ENCODE data around the gene AMZ2.
"Not testable (repeated sequence)": the region's sequence is repeated elsewhere in the genome, so short reads cannot be mapped to it uniquely, and the experiment has no call there.

Gene AMZ2

DNA sequence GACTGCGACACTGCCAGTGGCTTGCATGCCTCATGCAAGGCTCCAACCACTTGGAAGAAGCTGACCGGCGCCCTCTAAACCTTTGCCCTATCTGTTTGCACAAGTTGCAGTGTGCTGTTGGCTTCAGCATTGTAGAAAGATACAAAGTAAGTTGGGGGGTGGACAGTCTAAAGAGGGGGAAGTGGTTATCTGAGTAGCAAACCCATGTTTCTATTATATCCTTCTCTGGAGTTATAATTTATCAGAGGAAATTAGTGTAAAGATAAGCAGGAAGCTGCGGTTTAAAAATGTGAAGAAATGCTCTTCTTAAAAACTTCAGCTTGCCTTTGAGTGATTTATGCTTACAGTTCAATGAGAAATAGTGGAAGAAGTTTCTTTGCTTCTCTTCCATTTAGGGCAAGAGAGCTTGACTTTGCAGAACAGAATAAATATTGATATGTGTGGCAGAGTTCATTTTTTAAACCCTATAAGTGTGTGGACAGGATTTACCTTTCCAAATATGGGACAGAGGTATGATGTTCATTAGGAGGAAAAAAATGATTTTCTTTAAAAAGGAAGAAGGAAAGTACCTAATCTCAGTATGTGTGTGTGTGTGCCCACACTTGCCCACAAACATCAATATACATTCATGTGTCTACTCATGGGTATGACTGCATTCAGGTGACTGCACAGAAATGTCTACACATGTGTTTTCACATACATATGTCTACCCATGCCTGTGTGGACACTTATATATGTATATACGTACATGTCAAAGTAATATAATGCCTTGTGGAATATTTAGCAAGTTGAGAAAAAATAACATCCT is 8.1 kb downstream of the AMZ2 start:
- no peak for DNase-seq

DNA sequence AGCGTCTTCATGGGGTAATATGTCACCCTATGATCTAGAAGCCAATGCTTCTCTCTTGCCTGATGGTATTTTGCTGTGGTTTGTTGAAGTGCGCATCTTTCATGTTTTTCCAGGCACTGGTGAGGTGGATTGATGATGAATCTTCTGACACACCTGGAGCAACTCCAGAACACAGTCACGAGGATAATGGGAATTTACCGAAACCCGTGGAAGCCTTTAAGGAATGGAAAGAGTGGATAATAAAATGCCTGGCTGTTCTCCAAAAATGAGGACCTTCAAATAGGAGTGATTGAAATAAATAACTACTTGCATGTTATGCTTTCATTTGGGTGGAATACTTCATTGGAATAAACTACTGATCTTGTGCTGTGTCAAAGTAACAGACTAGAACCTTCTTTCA is 8.9 kb downstream of the AMZ2 start:
- DNase-seq: not testable (repeated sequence)

DNA sequence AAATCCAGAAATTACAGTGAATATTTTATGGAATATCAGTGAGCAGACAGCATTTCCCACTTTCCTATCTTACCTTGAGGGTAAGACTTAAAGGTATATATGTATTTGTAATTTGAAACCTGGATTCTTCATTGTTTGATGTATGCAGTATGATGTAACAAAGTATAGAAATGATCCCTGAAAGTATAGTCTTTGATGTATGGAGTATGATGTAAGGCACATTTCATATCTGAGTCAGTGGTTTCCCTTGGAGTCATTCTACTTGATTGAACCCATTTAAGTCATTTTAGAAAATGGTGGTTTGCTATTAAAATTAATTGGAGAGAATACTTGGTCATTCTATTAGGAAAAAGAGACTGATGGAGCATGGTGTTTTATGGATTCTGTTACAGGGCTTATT is 10.1 kb downstream of the AMZ2 start:
- no peak for DNase-seq

DNA sequence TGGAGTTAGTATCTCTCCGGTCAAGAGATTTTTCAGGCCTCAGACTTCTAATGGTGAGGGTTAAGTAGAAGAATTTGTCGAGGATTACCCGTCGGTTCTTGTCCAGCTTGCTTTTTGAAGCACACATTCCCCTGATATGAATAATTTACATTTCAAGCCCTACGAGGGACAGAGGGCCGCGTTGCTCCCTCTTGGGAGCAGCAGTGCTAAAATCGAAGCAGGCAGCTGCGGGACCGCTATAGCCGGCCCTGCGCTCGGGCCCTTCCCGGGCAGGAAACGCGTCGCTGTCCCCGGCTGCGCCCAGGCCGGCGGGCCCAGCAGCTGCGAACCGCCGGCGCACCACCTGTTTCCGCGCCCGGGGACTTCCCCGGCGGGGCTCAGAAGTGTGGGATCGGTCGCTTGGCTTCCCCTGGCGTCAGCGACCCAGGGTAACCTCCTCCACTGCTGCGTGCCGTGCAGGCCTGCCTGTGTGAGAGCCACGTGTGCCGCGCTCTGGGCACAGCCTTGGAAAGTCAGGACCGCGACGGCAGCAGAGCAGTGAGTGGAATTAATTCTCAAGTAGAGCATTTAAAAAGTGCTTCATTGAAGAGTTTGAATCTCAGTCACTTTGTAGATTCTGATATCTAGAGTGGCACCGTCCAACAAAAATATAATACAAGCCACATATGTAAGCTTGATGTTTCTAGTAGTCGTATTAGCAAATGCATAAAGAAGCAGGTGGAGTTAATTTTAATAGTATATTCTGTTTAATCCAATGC is 11.2 kb downstream of the AMZ2 start:
- DNase-seq: peak; percentile 71

DNA sequence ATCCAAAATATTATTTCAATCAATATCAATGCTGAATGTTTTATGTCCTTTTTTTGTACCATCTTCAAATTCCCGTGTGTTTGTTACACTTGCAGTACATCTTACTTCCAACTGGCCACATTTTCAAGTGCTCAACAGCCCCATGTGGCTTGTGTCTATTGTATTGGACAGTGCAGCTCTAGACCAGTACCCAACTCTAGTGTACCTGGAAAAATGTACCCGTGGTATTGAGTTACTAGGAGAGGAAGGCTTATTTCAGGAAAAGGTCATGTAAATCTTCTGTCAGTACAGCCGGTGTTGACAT is 11.8 kb downstream of the AMZ2 start:
- not testable (repeated sequence) for DNase-seq

DNA sequence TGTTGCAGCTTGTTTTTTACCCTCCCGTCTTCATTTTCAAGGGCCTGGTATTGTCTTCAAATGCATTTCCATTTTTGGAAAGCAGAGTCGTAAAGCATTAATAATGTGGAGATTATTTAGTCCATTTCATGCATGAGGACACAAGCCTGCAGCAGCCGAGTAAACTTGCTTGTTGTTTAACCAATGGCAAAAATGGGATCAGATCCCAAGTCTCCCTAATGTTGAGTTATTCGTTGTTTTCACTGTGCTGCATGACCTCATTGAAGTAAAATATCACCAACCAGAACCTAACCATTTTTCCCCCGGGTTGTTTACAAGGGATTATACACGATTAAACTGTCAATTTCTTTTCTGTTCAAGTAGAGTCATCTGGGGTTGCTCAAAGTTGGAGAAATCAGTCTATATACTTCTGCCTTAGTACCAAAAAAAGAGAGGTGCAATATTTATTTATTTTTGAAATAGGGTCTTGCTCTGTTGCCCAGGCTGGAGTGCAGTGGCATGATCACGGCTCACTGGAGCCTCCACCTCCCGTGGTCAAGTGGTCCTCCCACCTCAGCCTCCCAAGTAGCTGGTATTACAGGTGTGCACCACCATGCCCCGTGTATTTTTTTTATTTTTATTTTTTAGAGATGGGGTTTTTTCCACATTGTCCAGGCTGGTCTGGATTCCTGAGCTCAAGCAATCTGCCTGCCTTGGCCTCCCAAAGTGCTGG is 12.4 kb downstream of the AMZ2 start:
- DNase-seq: no peak

DNA sequence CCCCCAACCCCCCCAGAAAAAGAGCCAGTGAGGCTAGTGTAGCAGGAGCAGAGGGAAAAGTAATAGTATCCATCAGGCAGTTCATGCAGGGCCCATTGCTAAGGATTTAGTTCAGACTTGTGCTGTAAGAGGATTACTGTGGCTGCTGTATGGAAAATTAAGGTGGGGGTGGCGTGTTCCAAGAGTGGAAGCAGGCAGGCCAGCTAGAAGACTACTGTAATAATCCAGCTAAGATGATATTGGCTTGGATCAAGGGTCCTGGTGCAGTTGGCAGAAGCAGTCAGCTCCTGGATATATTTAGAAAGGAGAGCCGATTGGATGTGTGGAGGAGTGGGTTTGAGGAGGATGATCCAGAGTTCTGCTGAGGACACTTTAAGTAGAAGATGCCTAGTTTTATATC is 14.6 kb downstream of the AMZ2 start:
- DNase-seq: not testable (repeated sequence)

DNA sequence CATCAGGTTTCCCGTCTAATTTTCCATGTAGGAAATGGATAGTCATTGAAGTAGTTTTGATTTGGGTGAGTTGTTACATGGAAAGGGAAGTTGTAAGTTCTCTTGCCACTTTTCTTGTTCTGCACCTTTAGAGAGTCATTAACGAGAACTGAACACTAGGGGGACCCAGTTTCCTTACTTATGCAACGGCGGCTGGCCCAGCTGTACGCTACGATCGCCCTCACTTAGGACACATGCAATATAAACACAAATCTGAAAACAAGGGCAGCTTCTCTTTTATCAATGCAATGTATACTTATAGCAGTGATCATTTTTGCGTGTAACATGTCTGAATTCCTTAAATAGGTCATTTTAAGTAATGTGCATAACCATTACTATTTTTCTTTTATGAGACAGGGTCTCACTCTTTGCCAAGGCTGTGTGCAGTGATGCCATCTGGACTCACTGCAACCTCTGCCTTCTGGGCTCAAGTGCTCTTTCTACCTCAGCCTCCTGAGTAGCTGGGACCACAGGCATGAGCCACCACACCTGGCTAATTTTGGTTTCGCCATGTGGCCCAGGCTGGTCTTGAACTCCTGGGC is 15.3 kb downstream of the AMZ2 start:
- peak; percentile 46 for DNase-seq

DNA sequence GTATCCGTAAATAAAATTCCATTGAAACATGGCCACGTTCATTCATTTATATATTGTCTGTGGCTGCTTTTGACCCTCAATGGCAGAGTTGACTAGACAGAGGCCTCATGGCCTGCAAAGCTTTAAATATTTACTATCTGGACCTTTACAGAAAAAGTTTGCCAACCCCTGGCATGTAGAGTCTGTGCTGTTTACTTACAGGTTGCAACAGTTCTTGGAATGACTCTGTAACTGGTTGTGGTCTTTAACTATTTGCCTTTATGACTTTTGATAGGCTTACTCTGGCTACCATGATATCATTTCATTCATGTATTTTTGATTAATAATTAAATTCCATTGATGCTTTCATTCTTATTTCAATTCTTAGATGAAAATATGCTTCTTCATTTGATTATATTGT is 18.0 kb downstream of the AMZ2 start:
- not testable (repeated sequence) for DNase-seq

DNA sequence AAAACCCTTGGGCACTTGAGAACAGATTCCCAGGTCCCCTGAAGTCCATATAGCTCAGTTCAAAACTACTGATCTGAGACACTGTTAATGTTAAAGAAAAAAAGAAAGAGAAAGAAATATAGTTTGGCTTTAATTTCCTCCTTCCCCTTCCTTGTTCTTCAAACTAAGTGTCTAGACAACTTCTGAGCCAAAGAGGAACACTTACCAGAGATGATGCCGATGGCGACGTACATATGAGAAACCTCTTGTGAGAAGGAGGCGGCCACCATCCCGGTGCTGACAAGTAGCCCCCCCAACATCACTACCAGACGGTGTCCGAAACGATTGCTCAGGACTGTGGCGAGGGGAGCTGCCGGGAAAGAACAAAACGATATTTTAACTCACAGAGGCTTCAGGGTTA is 25.9 kb downstream of the AMZ2 start:
- DNase-seq: no peak

DNA sequence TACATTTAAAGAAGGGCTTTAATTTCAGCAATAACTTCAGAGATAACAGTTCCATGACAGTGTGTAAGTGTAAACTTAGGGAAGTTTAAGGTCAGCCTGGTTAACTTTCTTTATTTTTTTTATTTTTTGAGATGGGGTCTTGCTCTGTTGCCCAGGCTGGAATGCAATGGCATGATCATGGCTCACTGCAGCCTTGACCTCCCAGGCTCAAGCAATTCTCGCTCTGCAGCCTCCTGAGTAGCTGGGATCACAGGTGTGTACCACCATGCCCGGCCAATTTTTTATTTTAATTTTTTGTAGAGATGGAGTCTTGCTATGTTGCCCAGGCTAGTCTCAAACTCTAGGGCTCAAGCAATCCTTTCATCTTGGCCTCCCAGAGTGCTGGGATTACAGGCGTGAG is 28.5 kb downstream of the AMZ2 start:
- not testable (repeated sequence) for DNase-seq

DNA sequence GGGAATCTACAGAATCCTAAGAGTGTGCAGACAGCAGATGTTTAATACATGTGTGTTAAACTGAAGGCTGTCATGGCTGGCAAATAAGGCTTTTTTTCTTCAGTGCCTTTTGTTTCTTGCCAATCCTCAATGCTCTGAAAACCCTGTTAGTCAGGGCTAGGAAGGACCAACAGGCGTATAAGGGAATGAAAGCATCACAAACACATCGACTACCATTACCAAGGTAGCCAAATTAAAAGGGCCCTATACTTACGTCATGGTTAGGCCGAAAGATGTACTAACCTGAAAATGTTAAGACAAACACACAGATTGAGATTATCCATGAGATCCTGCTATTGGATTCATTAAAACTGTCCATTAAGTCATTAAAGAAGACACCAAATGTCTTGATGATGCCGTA is 30.0 kb downstream of the AMZ2 start:
- DNase-seq: no peak

DNA sequence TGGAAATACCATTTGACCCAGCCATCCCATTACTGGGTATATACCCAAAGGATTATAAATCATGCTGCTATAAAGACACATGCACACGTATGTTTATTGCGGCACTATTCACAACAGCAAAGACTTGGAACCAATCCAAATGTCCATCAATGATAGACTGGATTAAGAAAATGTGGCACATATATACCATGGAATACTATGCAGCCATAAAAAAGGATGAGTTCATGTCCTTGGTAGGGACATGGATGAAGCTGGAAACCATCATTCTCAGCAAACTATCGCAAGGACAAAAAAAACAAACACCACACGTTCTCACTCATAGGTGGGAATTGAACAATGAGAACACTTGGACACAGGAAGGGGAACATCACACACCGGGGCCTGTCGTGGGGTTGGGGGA is 34.1 kb downstream of the AMZ2 start:
- not testable (repeated sequence) for DNase-seq

DNA sequence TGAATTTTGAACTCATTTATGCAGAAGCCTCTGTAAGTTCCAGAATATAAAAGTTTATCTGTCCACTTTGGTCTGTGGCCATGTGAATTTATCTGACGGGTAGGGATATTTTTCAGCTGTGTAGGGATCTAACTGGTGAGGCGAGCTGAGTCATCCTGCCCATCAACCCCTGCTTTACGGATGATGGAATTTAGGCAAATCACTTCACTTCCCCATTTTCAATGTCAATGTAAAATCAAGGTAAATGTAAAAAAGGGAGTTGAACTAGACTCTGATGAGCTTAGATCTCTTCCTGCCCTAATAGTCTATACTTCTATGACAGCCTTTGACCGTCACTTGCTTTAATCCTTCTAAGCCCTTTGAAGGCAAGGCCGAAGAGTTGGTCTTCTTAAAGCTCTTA is 40.5 kb downstream of the AMZ2 start:
- no peak for DNase-seq

DNA sequence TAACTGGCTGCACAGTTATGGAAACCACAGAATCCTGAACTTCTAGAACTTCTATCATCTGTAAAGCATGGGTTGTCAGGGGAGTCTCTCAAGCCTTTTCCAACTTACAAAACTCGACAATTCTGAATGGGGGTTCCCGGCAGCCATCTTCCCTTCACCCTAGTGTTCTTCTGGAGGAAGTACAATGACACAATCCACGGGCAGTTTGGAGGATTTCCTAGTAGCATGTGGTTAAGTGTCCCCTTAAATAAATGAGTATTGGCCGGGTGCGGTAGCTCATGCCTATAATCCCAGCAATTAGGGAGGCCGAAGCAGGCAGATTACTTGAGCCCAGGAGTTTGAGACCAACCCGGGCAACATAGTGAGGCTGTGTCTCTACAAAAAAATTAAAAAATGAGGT is 41.0 kb downstream of the AMZ2 start:
- no peak for DNase-seq

DNA sequence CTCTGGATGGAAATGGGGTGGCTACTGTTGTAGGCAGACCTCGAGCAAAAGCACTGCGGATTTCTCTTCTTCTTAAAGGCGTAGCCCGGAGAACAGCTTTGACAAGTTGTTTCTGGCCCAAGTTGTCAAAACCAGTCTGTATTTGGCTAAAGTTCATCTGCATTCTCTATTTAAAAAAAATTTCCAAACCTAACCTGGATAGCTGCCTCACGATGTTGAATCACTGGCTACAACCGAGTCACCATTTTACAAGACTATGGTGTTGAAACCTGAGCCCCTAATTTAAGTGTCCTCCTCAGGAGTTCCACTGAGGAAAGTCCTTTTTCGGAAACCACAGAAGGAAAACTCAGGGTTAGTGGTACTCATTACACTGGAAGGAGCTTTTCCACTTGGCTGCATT is 41.6 kb downstream of the AMZ2 start:
- no peak for DNase-seq

DNA sequence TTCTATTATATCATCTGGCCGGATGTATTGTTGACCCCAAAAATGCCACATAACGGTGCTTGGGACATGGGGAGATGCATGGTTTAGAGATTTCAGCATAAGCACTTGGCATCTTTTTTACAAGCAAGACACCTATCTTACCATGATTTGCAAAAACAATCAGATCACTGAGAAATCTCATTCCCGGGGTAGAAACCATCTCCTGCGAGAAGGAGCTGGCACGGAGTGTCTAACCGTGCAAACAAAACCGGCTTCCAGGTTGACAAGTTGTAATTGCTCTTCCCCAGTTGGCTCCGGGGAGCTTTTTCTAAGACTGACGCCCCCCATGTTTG is 42.1 kb downstream of the AMZ2 start:
- no peak for DNase-seq

DNA sequence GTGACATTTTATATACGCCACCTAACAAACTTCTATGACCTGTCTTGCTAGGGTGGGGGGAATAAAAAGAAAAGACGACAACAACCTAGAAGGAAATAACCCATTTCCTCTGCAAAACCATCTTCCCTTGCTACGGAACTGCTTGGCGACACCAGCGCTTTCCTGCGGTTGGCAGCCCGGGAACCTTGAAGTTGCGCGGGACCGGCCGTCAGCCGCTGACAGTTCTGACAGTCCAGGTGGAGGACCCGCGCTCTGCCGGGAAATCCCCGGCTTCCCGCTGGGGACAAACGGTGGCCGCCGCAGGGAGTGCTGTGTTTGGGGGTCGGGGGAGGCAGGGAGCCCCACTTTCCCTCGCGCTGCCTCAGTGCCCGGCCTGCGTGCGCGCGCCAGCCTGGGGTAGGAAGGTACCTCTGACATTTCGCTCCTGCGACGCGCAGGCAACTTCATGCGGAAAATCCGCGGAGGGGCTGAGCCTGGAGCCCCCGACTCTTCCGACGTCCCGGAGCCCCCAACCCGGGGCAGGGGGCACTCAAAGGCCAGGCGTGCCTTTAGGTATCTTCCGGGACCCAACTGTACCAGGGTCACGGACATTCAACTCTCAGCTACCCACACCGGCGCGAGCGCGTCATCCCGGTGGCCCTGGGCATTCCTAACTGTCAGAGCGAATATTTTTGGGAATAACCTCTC is 42.6 kb downstream of the AMZ2 start:
- no peak for DNase-seq

DNA sequence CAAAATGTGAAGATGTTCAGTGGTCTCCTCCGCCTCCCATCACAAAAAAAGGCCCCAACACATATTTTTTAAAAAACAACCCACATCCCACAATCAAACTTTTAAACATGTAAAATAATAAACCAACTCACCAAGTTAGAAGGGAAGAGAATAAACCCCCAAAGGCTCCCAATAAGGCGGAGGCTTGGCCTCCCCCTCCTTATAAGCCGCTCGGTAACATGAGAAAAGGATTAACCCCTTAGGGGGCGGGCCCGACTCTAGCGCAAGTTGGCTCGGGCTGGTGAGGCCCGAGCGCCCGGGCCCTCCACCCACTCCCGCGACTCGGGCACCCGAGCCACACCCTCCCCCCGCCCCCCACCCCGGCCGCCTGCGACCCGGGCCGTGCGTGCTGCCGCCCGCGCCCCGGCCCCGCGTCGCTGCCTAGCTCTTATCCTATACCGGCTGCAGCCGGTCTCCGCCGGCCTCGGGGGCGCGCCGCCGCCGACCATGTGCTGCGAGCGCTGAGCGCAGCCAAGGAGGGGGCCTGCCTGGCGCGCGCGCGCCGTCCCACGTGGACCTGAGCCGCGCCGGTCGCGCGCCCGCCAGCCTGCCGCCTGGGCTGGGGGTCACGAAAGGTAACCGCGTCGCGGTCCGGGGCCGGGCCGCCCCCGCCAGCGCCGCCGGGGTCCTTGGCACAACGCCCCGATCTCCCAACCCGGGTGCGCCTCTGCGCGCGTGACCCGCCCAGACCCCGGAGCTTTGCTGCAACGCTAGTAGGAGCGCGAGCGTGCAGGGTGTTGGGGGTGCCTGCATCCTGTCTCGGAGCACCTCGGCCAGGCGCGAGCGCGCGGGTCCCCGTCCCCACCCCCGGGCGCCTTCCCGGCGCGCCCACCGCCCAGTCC is 43.4 kb downstream of the AMZ2 start, which contains the start of the genes ARSG and SLC16A6:
ARSG (plus strand) TSS at position 541 of the 881 bp plus-strand sequence. CDS start 15,999 bp downstream, outside the sequence.
SLC16A6 (minus strand) TSS at position 173 of the 881 bp plus-strand sequence. CDS start 12,807 bp downstream, outside the sequence.
- DNase-seq: peak; percentile 12

DNA sequence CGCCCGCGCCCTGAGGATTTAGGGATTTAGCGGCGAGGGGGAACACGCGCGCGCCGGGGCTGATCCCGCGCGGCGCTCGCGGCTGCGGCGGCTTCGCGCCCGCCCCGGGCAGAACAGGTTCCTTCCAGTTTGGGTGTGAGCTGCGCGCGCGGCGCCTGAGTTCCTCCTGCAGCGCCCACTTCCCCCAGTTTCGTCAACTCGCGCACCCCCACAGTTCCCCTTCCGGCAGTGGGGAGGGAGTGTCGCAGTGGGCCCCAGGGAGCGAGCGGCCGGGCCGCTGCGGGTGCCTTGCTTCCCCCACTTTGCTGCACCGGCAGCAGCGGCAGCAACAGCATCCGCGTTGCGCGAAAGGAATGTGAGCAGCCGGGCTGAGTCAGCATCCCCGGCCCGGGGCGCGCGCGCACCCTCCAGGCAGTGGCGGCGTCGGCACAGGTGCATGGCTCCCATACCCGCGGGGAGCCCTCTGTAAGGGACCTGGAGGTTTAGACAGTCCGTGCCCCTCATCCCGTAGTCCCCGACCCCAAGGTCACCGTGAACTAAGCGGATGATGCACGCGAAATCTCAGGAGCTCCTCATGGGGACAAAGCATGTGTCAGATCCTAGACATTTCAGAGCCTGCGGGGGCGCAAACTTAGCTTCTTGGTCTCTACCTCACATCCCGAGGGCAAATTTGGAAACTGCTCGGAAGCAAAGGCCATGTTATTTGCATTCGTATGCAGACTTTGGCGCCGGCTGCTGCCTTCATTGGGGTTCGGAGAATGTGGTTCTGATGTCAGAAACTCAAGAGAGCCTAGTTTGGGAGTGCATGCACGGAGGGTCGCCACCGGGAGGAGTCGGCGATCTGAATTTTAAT is 44.2 kb downstream of the AMZ2 start:
- DNase-seq: peak; percentile 73

DNA sequence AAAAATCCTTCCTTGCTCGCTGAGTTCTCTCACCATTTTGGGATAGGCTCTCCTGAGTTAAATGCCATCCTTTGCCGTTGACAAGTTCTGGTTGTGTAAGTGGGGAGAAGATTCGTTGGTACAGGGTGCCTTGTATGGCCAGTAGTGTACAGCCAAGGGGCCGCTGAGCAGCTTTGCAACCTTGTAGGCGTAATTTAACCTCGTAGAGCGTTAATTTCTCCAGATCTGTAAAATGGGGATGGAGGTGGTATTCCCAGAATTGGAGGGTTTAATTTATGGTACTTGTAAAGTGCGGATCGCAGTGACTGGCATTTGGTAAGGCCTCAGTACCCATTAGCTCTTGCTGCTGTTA is 44.8 kb downstream of the AMZ2 start:
- DNase-seq: no peak

Measured in GDM1 (cell line).